Smooth muscle cell (in vitro differentiated cells): ENCODE data around the gene ACTG1. TPM values are rescaled to one million over a fixed set of nuclear protein-coding genes. Genes with fewer than 3 reads are reported as not detected.

Experiments
- DNase-seq: peaks from one replicate; lab custom pipeline; 2025; ENCODE audit not compliant: unreplicated experiment; lab: John Stamatoyannopoulos, UW
- H2AFZ ChIP-seq: fragments of 200-600 bp; sonication (generic); 2 replicates; pipeline ENCODE4 v1.6.0; 2016; ENCODE audit warnings: antibody characterized with exemption, low read depth, mild to moderate bottlenecking
- H3F3A ChIP-seq: fragments of 200-600 bp; sonication (generic); 2 replicates; pipeline ENCODE4 v1.6.0; 2017; ENCODE audit warnings: antibody characterized with exemption, low read depth
- H3K27ac ChIP-seq: fragments of 200-600 bp; sonication (generic); 2 replicates; pipeline ENCODE4 v1.5.1; 2016; ENCODE audit warnings: low read depth, mild to moderate bottlenecking
- H3K27me3 ChIP-seq: fragments of 200-600 bp; sonication (generic); 2 replicates; pipeline ENCODE4 v1.6.1; 2016; ENCODE audit warnings: low read depth, mild to moderate bottlenecking
- H3K36me3 ChIP-seq: fragments of 200-600 bp; sonication (generic); 2 replicates; pipeline ENCODE4 v1.5.1; 2016; ENCODE audit warnings: low read depth
- H3K4me1 ChIP-seq: fragments of 200-600 bp; sonication (generic); 2 replicates; pipeline ENCODE4 v1.5.1; 2016; ENCODE audit warnings: low read depth
- H3K4me2 ChIP-seq: fragments of 200-600 bp; sonication (generic); 2 replicates; pipeline ENCODE4 v1.6.0; 2016; ENCODE audit warnings: mild to moderate bottlenecking
- H3K4me3 ChIP-seq: fragments of 200-600 bp; sonication (generic); 2 replicates; pipeline ENCODE4 v1.5.1; 2016; ENCODE audit warnings: mild to moderate bottlenecking
- H3K79me2 ChIP-seq: fragments of 200-600 bp; sonication (generic); 2 replicates; pipeline ENCODE4 v1.6.0; 2016; ENCODE audit warnings: low read depth, mild to moderate bottlenecking
- H3K9ac ChIP-seq: fragments of 200-600 bp; sonication (generic); 2 replicates; pipeline ENCODE4 v1.6.0; 2016; ENCODE audit warnings: low read depth
- H3K9me3 ChIP-seq: fragments of 200-600 bp; sonication (generic); replicated peaks from 2 replicates; pipeline ENCODE4 v1.5.1; 2016; ENCODE audit warnings: low read depth
- H4K20me1 ChIP-seq: fragments of 200-600 bp; sonication (generic); 2 replicates; pipeline ENCODE4 v1.6.0; 2016; ENCODE audit warnings: low read depth
- CTCF ChIP-seq: fragments of 200-600 bp; sonication (generic); IDR thresholded peaks from 2 replicates; pipeline ENCODE4 v1.5.1; 2017; ENCODE audit warnings: borderline replicate concordance, mild to moderate bottlenecking, antibody characterized with exemption; ENCODE audit not compliant: insufficient read depth, poor library complexity, severe bottlenecking
- WGBS: methylation state at CpG from one replicate; pipeline ENCODE4 v1.1.7; 2016; ENCODE audit warnings: low lambda C conversion rate; 5-methylcytosine and 5-hydroxymethylcytosine counted together
- polyA plus RNA-seq: library from polyadenylated mRNA; unstranded; fragments of >200 nt; fragmentation: Nextera tagmentation; extraction: Ambion mirVana; gene quantifications from 2 replicates; pipeline ENCODE4 v1.2.1, GENCODE V29; 2016
- total RNA-seq: library from RNA; depleted of rRNA; stranded (reverse); fragments of >200 nt; gene quantifications from 2 replicates; pipeline ENCODE4 v1.2.3, GENCODE V29; 2014

The ACTG1 gene
- total and polyA plus RNA-seq, 2 experiments from 2014 or later = 5,332 to 6,793 TPM

DNA sequence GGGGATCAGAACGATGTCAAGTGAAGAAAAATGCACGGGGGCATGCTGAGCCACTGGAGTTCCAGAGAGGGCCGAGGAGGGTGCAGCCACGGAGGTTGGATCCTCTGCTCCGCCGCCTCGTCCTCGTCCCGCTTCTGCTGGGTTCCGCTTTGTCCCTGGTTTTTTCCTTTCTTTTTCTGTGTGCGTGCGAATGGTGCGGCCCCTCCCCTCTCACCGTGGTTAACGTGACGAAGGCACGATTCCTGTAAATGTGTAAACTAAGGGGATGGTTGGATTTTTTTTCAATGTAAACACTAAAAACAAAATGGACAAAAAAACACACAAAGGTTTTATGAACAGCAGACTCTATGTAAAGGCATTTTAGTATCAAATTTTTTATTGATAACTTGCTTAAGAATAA, 46.7 kb downstream of the ACTG1 start:
- H3F3A ChIP-seq = no peaks in the 10 kb centered on the region
- H3K4me3 ChIP-seq = no peak overlapping the region
- no peak for TF ChIP-seq CTCF
- H3K79me2 ChIP-seq = no peaks in the 10 kb centered on the region
- H2AFZ ChIP-seq = no peak overlapping the region
- 95% methylated on average over 17 of the region's 17 CpGs for WGBS
- peaks cover 7% of the 10 kb centered on the region for H3K4me1 ChIP-seq
- H3K9me3 ChIP-seq = no peaks in the 10 kb centered on the region
- H3K27me3 ChIP-seq = no peaks in the 10 kb centered on the region
- H3K27ac ChIP-seq = no peak overlapping the region
- no peak for DNase-seq
- no peaks in the 10 kb centered on the region for H3K36me3 ChIP-seq
- no peaks in the 10 kb centered on the region for H4K20me1 ChIP-seq
- no peak overlapping the region for H3K9ac ChIP-seq
- no peak overlapping the region for H3K4me2 ChIP-seq

GRCh38 chr17:81464586-81464985, 48.0 kb downstream of the ACTG1 start:
- no peak for TF ChIP-seq CTCF
- H3K27ac ChIP-seq = no peak overlapping the region
- H3K79me2 ChIP-seq = no peaks in the 10 kb centered on the region
- no peak overlapping the region for H3K9ac ChIP-seq
- no peak for DNase-seq
- H3K4me2 ChIP-seq = no peak overlapping the region
- H4K20me1 ChIP-seq = no peaks in the 10 kb centered on the region
- no peak overlapping the region for H2AFZ ChIP-seq
- no peaks in the 10 kb centered on the region for H3K9me3 ChIP-seq
- no peaks in the 10 kb centered on the region for H3K36me3 ChIP-seq
- no peaks in the 10 kb centered on the region for H3F3A ChIP-seq
- no peaks in the 10 kb centered on the region for H3K27me3 ChIP-seq
- H3K4me3 ChIP-seq = no peak overlapping the region
- H3K4me1 ChIP-seq = no peaks in the 10 kb centered on the region
- 92% methylated on average over 9 of the region's 9 CpGs for WGBS

DNA sequence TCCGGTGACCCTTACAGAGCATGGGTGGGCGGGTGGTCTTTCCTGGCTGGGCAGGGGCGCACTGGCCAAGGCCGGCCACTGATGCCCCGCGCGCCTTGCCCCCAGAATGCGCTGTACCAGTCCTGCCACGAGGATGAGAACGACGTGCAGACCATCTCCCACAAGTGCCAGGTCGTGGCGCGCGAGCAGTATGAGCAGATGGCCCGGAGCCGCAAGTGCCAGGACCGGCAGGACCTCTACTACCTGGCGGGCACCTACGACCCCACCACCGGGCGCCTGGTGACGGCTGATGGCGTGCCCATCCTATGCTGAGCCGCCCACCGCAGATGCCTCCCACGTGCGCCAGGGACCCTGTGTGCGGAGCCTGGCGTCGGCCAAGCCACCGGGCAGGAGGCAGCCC, 49.1 kb downstream of the ACTG1 start:
- no peak for TF ChIP-seq CTCF
- Histone ChIP-seq H2AFZ (no peak overlapping the region), H3K27ac (no peak overlapping the region), H3K9me3 (no peaks in the 10 kb centered on the region), H3F3A (no peaks in the 10 kb centered on the region), H3K79me2 (no peaks in the 10 kb centered on the region), H3K27me3 (no peaks in the 10 kb centered on the region), H3K4me2 (no peak overlapping the region), H4K20me1 (no peaks in the 10 kb centered on the region), H3K9ac (no peak overlapping the region), H3K4me1 (no peaks in the 10 kb centered on the region), H3K4me3 (no peak overlapping the region), H3K36me3 (no peaks in the 10 kb centered on the region)
- no peak for DNase-seq
- 97% methylated on average over 32 of the region's 32 CpGs for WGBS

GRCh38 chr17:81462506-81463125, 50.0 kb downstream of the ACTG1 start:
- Histone ChIP-seq H3K4me3 (no peak overlapping the region), H3K27ac (no peak overlapping the region), H3F3A (no peaks in the 10 kb centered on the region), H3K79me2 (no peaks in the 10 kb centered on the region), H3K9ac (no peak overlapping the region), H3K9me3 (no peaks in the 10 kb centered on the region), H3K4me2 (no peak overlapping the region), H3K36me3 (no peaks in the 10 kb centered on the region), H3K27me3 (no peaks in the 10 kb centered on the region), H2AFZ (no peak overlapping the region), H3K4me1 (no peaks in the 10 kb centered on the region), H4K20me1 (no peaks in the 10 kb centered on the region)
- TF ChIP-seq CTCF = no peak
- 98% methylated on average over 25 of the region's 33 CpGs for WGBS
- no peak for DNase-seq
